PC-9 (cell line): ENCODE results near the gene ZNF774.

Experiments used
- CTCF ChIP-seq: fragments of 200-600 bp; sonication (generic); conservative IDR thresholded peaks from 2 replicates; pipeline ENCODE4 v1.6.1; 2017; ENCODE audit warnings: mixed run types, antibody characterized with exemption, mild to moderate bottlenecking, moderate library complexity
- EZH2 ChIP-seq: fragments of 200-600 bp; sonication (generic); IDR thresholded peaks from 2 replicates; pipeline ENCODE4 v1.8.0; 2017; ENCODE audit warnings: antibody characterized with exemption, low read depth

- TF ChIP-seq CTCF (no peak), EZH2 (no peak)
Observed at GRCh38 chr15:90379263-90379662, 27.2 kb downstream of the ZNF774 start.
